NCI-H187 (cell line): ENCODE data around the gene RREB1.
"Not testable (repeated sequence)": the region's sequence is repeated elsewhere in the genome, so short reads cannot be mapped to it uniquely, and the experiment has no call there.

Experiments
- DNase-seq, 2 experiments: peaks; one replicate each; lab custom pipeline; 2025; lab: John Stamatoyannopoulos, UW

Gene RREB1

DNA sequence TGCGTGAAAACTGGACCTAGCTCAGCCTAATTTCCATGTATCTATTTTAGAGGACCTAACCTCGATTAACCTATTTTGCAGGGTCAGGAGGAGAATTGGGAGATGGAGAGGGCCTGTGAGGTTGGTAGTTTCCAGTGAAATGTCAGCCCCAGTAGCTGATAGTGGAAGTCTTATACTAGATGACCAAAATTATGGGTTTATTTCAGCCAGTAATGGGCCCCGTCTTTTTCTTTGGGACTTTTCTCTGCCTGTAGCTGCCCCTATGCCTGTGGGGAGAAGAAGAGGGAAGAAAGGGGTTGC, 37.8 kb downstream of the RREB1 start:
- no peak for DNase-seq

DNA sequence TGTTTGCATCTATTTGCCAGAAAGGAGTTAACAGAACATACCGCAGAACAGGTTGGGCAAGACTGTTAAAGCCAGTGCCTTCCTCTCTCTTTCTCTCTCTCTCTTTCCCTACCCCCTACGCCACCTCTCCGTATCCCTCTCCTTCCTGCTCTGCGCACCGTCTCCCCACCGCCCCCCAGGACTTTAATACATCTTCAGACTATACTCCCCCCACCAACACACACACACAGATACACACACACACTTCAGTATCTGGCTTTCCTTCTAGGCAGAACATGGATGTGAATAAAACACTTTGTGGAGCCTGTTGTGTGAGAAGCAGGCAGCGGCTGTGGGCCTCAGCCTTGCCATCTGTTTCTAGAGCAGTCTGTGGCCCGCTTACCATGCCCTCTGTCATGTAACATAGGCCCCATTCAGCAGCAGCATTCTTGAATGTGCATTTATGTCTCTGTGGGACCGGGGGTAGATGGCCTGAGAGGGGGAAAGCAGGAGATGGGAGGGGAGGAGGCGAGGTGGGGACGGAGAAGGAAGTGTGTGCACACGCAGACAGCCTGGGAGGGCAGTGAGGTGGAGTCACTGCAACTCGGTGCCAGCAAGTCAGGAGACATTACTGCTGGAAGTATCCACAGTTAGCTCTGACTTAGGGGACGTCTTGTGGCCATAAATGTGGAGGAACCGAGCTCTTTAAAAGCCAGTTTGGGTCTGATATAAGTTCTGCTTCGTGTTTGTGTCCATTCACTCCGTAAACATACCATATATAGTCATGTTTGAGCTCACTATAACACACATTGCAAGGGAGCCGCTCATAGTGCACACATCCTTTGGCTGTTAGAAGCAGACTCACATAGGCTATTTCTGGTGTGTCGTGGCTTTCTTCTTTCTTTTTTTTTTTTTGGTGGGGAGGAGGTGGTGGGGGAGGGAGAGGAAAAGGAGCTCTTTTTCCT, 38.4 kb downstream of the RREB1 start:
- DNase-seq, result no peak

DNA sequence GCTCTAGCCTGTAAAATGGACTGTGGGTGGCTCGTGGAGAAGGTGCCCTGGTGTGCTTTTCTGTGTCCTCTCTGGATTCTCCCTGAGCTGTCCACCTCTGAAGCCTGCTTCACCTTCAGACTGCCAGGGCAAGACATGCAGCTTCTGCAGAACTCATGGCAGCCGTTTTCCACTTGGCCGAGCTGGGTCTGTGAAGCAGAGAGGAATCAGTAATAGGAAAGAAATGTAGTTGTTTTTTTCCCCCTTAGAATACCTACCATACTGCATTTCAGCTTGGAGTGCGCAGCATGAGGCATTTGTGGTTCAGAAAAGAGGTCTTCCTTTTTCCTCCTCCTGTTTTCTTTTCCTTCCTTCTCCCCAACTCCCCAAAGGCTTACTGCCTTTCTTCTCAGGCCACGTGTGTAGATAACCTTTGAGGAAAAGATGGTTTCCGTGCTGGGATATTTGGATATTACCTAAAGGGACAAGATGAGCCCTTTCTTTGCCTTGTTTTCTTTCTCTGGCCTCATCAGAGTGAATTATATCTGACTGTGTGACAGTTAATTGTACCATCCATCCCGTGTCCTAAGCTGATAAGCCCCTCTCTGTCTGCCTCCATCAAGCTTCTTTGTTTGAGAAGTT, 39.4 kb downstream of the RREB1 start:
- DNase-seq, result no peak

DNA sequence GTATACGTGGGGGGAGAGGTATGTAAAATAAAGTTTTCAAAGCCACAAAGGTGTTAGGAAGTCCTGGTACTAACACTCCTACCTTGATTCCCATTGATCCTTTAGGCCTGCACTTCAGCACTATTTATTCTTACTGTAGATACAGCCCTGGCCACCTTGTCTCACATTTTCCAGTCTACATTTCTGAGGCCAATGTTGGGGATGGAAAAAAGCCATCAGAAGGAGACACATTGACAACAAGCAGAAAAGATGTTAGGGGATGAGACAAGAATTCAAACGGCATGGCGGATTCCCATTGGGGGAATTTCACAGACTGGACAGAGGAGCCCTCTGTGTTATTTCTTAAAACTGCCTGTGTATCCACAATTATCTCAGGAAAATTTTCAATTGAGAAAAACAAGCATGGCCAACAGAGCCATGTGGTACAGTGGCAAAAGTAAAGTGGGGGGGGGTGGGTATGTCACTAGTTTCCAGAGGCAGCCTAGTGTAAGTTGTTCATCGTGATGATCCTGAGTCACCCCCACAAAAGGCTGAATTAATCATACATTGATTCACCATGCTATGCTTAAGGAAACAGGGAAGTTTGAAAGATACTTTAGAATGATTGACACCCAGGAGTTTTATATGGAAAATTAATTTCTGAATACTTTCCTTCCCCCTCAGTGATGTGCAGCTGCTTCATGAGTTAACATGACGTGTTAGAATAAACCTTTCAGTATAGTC, 40.5 kb downstream of the RREB1 start:
- no peak for DNase-seq

DNA sequence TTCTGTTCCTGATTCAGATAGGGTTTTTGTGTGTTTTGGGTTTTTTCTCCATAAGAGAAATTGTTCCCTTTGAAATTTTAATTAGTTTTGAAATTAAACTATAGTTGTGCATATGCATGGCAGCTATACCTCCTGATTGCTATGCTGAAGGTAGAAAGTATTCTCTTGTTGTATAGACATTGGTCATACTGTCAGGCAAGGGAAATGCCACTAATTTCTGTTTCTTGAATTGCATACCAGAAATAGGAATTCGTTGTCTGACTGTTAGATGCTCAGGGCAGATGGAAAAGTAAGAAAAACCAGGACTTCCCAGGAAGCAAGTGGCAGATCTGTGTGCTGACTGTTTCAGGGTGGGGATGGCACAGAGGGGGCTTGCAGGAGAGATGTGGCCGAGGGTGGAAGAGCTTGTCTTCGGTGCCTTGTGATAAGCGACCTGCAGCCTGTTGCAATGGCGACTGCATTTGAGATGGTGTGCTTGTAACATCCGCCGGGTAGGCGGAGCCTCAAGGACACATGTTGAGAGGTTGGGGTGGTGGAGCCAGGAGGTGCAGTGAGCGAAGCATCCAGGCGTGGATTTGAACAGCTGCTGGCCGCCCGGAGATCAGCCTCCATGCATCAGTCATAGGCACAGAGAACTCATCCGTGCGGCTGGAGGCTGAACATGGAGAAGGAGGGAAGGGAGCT, 42.8 kb downstream of the RREB1 start:
- peak; percentile 68 to 86 for DNase-seq

DNA sequence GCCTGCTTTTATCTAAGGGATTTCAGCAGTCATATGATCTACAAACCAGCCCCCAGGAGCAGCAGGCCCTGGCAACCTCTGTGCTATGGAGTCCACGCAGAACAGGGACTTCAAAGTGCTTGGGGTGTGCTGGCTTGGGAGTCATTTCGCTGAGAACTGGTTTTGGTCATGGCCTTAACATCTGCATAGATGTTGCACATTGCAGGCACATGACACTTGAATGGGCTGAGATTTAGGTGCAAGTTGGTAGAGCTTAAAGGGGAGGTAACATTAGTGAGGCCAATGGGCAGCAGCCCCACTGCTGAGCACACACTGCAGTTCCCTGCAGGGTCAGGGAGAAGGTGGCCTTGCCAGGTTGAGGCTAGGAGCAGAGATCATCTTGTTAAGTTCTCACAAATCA, 43.6 kb downstream of the RREB1 start:
- no peak for DNase-seq

DNA sequence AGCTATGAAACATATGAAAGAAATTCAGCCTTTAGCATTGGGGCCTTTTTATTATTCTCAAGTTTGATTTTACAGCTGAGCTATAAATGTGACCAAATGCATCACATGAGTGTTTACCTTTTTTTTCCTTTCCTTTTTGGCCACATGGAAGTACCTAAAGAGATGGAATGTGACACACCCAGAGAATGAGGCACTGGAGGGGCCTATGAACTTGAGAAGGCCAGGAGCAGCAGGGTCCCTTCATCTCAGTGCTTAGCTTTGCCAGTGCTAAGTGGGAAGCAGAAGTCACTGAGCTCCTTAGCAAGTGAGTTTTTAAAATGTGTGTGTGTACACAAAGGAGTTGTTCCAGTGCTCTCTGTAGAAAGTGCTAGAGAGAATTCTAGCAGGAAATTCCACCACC, 44.7 kb downstream of the RREB1 start:
- no peak for DNase-seq

DNA sequence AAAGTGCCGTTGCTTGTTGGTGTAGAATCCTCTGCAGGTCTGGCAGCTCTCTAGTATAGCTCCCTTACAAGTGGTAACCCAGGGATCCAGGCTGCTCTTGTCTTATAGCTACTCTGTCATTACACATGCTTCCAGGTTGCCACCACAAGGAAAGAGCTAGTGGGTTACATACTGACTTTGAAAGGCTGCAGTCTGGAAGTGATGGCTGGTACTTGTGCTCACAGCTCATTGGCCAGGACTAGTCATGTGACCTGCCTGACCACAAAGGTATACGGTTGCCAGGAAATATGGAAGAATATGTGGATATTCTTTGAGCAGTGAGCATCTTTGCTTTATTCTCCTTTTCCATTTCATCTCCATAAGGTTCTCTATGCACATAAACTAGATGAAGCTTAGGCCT, 46.0 kb downstream of the RREB1 start:
- no peak for DNase-seq

DNA sequence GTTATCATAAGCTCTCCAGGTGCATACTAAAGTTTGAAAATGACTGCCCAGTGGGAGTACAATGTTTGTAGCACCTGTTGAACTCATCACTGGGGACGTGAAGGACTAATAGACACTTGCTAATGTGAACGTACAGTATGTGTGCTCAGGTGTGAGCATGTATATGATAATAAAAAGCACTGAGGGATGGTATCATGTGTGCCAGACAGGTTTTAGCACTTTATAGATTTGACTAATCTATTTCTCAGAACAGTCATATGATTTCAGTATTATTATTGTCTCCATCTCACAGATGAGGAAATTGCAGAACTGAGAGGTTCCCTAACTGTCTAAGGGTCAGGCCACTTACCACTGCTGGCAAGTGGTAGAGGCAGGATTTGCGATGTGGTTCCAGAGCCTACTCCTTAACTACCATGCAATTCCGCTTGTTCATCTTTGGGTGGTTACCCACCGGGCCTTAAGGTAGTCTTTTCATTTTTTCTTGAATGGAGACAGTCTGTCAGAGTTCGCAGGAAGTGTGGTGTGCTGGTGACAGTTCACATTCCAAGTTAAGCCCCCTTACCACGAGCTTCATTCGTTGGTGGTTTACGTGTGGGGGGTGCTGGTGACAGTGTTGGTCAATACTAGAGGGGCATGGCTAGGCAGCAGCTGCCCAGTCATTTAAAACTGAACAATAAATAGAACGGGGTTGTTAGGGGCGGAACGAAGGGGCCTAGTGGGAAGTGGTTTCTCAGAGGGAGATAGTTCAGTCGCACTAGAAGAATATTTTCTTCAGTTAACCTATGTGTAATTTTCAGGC, 46.8 kb downstream of the RREB1 start:
- no peak for DNase-seq

DNA sequence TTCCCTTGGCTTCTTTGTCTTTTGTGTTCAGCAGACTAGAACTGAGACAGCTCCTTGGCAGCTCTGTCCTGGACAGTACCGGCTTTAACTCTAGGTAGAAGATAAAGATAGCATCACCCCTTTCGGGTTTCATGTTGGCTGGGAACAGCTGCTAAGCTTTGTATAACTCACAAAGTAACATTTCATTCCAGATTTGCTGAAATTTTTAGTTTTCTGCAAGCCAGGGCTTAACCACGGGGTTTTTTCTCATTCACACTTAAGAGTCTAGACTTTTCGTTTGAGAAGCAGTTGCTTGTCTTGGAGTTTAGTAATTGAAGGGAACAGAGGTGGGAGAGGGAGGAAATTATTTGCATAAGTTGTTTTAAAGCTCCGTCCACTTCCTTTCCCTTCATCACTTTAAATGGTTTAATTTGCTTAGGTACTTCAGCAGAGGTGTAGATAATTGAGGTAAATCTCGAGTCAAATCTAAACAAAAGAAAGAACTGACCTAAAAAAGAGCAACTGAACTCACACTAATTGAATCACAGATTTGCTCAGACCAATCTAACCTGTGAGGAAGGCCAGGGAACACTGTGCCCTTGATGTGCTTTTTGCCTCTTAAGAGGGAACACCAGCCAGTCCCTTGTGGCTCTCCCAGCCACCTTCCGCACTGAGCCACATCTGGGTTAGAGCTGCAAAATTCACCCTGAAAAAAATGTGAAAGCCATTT, 48.3 kb downstream of the RREB1 start:
- DNase-seq, result no peak

DNA sequence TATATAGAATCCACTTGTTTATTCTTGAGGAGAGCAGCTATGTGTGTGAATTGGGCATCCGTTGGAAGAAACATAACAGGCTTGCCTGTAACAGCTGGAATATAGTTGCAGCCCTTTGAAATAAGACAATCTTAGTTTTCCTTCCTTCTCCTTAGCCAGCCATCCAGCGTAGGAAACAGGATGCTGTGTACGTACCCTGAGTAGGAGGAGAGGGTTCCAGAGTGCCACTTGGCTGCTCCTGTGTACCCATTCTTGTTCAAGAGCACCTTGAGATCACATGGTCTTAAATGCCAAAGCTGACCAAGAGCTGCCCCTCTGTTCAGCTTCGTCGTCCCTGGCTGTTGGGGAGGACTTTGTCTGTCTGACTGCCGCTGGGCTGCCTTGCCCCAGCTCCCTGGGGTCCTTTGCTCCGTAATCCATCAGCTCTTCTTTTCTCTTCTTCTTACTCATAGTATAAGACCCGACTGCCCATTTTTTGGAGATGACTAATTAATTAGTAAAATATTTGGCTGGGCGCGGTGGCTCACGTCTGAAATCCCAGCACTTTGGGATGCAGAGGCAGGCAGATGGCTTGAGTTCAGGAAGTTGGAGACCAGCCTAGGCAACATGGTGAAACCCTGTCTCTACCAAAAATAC, 49.0 kb downstream of the RREB1 start:
- no peak for DNase-seq

DNA sequence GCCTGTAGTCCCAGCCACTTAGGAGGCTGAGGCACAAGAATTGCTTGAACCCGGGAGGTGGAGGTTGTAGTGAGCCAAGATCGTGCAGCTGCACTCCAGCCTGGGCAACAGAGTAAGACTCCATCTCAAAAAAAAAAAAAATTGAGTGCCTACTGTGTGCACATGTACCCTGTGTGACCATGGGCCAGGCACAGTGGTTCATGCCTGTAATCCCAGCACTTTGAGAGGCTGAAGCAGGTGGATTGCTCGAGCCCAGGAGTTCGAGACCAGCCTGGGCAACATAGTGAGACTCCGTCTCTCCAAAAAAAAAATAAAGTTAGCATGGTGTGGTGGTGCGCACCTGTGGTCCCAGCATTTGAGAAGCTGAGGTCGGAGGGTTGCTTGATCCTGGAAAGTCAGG, 49.5 kb downstream of the RREB1 start:
- not testable (repeated sequence) for DNase-seq

DNA sequence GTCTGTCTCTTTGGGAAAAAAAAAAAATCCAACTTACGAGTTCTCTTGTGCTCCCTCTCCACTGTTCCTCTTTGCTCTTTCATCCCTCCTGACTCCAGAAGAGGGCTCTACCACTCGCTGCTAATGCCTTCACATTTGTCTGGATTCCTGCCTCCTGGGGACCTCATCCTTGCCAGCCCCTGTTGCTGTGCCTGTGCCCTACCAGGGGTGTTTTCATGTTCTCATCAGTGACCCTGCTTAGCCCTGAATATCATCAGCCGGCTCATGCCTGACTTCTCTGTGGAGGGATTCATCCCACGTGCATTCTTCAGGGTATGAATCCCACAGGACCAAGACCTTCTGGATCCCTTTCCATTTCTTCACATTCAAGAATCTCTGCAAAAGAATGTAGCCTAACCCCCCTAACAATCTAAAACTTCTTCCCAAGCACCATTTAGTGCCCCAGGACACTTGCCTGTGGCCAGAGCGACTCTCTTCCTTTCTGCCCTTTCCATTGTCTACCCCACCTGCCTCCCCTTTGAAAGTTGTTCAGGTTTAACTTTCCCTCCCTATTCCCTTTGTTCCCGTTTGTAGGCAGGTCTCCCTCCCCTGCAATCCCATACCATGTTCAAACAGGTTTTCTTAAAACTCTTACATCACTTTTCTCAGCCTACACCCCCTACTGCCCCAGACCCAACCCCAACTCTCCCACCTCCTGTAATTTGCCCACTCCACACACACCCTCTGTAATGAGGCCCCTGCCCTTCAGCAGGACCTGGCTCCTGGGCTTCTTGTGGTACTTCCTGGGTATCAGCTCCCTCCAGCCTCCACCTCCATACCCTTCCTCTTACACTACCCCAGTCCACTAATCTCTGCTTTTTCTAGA, 50.2 kb downstream of the RREB1 start:
- DNase-seq, result no peak

DNA sequence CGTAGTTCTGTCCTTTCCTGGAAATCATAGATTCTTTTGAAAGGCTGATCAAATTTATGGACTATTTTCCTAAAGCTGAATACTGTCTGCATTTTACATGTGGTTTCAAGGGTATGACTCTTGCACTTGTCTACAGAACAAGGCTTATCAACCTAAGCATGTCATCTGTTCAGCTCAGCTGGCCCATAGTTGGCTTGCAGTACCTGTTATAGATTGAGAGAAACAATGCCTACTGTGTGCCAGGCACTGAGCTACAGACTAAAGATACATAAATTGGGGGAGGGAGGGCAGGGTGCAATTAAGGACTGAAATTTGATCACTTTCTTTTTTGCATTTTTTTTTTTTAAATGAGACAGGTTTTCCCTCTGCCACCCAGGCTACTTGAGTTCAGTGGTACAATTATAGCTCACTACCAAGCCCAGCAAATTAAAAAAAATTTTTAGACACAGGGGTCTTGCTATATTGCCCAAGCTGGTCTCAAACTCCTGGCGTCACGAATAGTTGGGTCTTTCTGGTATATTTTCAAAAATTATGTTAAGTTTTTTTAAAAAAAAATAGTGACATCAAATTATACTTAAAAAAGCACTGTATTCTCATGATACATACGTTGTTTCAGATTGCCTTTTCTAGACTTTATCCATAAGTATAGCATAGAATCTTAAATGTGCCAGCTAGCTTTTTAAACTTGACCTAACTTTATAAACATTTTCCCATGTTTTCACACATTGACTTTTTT, 52.2 kb downstream of the RREB1 start:
- no peak for DNase-seq

DNA sequence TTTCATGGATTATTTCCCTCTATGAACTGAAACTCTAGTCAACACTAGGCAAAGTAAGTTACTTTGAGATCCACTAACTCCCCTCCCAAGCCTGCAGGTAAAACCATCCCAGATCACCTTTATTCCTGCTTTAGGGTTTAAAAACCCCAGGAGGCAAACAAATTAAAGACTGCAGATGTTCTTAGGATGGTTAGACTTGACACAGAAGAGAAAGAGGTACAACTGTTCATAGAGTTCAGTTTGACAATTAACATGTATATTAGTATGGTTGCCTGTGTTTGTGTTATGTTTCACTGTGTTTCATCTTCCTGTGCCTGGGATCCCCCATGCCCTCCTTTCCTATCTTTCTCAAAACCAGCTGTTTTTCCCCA, 53.5 kb downstream of the RREB1 start:
- no peak for DNase-seq

DNA sequence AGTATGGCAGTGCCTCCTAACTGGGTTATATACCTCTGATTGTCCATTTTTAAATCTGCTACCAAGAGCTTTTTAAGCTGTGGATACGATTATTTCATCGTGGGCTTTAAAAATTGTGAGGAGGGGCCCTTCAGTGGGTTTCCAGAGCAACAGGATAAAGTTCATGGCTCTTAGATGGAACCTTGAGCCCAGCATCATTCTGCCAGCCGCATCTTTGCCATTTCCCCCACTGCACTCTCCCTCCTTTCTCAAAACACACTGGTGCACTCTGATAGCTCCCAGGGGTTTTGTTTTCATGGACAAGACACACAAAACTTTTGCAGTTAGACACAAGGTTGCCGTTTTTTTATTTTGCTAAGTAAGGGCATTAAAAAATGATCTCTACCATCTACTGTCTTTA, 54.1 kb downstream of the RREB1 start:
- DNase-seq, result no peak

DNA sequence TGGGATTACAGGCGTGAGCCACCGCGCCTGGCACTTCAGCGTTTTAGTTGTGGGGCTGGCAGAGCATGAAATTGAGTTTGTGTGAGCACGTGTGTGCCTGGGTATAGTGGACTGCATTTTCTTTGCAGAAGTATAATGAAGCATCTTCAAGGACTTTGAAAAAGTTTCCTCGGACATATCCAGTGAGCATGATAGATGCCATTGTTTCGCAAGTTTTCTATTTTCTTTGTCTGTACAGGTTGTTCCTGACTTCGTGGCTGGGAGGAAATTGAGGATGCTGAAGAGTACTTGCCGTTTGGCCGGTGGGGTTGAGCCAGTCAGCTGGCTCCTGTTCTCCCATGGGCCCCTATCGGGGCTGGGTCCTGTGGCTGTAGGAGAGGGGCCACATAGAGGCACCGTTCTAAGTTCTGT, 55.9 kb downstream of the RREB1 start:
- no peak for DNase-seq

DNA sequence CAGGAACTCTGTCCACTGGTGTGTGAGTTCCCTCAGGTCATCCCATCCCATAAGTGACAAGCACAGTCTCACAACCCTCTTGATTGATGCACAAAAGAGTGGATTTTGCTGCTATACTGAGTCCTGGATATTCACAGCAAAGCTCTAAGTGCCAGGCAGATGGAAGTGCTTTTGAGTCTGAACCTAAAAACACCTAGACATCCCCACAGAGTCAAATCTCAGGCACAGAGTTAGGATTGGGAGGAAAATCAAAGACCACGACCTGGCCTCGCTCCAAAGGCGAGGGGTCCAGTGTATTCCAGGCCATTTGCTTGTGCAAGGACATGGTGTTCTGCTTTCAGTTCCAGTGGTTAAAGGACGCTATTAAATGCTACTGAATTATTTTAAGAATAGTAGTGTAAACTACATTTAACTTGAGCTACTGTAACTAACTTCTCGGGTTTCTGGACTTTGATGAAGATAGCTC, 56.8 kb downstream of the RREB1 start:
- DNase-seq, result no peak
